SK-N-SH (cell line): ENCODE data around the gene VPS33A. TPM values are rescaled to one million over a fixed set of nuclear protein-coding genes. Genes with fewer than 3 reads are reported as not detected.

Experiments
- CTCF ChIA-PET: fragments of 300-600, 350-600 bp; formaldehyde crosslinking; extraction: SDS; loops from one replicate; lab custom pipeline; 2021; lab: Yijun Ruan, JAX
- POLR2A ChIA-PET: fragments of 350-600 bp; sonication (Branson Sonifier 250); formaldehyde crosslinking; extraction: SDS; loops from one replicate; lab custom pipeline; 2020; ENCODE audit warnings: antibody characterized with exemption, inconsistent platforms; lab: Yijun Ruan, JAX
- DNase-seq: peaks from one replicate; pipeline ENCODE4 v3.0.0; 2012
- H2AFZ ChIP-seq: fragments of 200-600 bp; sonication (generic); 2 replicates; pipeline ENCODE4 v1.8.1; 2016; ENCODE audit warnings: antibody characterized with exemption, mild to moderate bottlenecking, low read depth
- H3F3A ChIP-seq: fragments of 200-600 bp; sonication (generic); replicated peaks from 2 replicates; pipeline ENCODE3; 2016; ENCODE audit warnings: antibody characterized with exemption, mild to moderate bottlenecking; ENCODE audit not compliant: insufficient read depth
- H3K27ac ChIP-seq, 2 experiments: fragments of 200-500 bp in 1 of 2; fragments of 200-600 bp in 1 of 2; sonication (Bioruptor generic) in 1 of 2; sonication (generic), shearing (Covaris generic) in 1 of 2; 2 replicates each; pipeline versions ENCODE4 v1.5.1 to v1.6.1; 2014 to 2016; ENCODE audit warnings: low read depth in 2 of 2, inconsistent platforms in 1 of 2, low read length in 1 of 2, mild to moderate bottlenecking in 1 of 2, mixed read lengths in 1 of 2
- H3K27me3 ChIP-seq: fragments of 200-600 bp; sonication (generic), shearing (Covaris generic); 2 replicates; pipeline ENCODE4 v1.6.1; 2016; ENCODE audit warnings: mixed run types; ENCODE audit not compliant: insufficient read depth
- H3K36me3 ChIP-seq, 2 experiments: fragments of 200-500 bp in 1 of 2; fragments of 200-600 bp in 1 of 2; sonication (Bioruptor generic) in 1 of 2; sonication (generic) in 1 of 2; replicated peaks in 1 of 2; 2 replicates each; pipeline versions ENCODE3 to v1.5.1; 2014 to 2016; ENCODE audit warnings: low read length in 1 of 2, mild to moderate bottlenecking in 1 of 2; ENCODE audit not compliant: insufficient read depth in 2 of 2, control insufficient read depth in 1 of 2
- H3K4me1 ChIP-seq, 2 experiments: fragments of 200-500 bp in 1 of 2; fragments of 200-600 bp in 1 of 2; sonication (Bioruptor generic) in 1 of 2; sonication (generic), shearing (Covaris generic) in 1 of 2; 2 replicates each; pipeline versions ENCODE4 v1.5.1 to v1.6.1; 2014 to 2016; ENCODE audit warnings: low read depth in 1 of 2, low read length in 1 of 2, mixed run types in 1 of 2; ENCODE audit not compliant: insufficient read depth in 2 of 2, control insufficient read depth in 1 of 2
- H3K4me2 ChIP-seq: fragments of 200-600 bp; sonication (generic), shearing (Covaris generic); 2 replicates; pipeline ENCODE4 v1.6.1; 2017; ENCODE audit warnings: mixed run types
- H3K4me3 ChIP-seq, 2 experiments: fragments of 200-500 bp in 1 of 2; fragments of 200-600 bp in 1 of 2; sonication (Bioruptor generic) in 1 of 2; sonication (generic), shearing (Covaris generic) in 1 of 2; 2 replicates each; pipeline versions ENCODE4 v1.5.1 to v1.8.1; 2014 to 2016; ENCODE audit warnings: low read depth in 2 of 2, inconsistent platforms in 1 of 2, low read length in 1 of 2, mild to moderate bottlenecking in 1 of 2, mixed read lengths in 1 of 2, moderate library complexity in 1 of 2
- H3K79me2 ChIP-seq: fragments of 200-600 bp; sonication (generic); 2 replicates; pipeline ENCODE4 v1.8.1; 2017; ENCODE audit warnings: mild to moderate bottlenecking; ENCODE audit not compliant: insufficient read depth
- H3K9ac ChIP-seq: fragments of 200-600 bp; sonication (generic); 2 replicates; pipeline ENCODE4 v1.6.1; 2017; ENCODE audit warnings: mixed run types
- H3K9me2 ChIP-seq: fragments of 200-600 bp; sonication (generic); 2 replicates; pipeline ENCODE4 v1.6.1; 2017; ENCODE audit warnings: mixed run types
- H3K9me3 ChIP-seq: fragments of 200-600 bp; sonication (generic); 2 replicates; pipeline ENCODE4 v1.6.1; 2017; ENCODE audit warnings: mixed run types, mild to moderate bottlenecking, moderate library complexity
- H4K20me1 ChIP-seq: fragments of 200-600 bp; sonication (generic); 2 replicates; pipeline ENCODE4 v1.6.1; 2017; ENCODE audit warnings: mild to moderate bottlenecking, mixed run types; ENCODE audit not compliant: insufficient read depth
- CHD2 ChIP-seq: fragments of 150-350 bp; IDR thresholded peaks from 2 replicates; pipeline ENCODE4 v1.6.1; 2018; ENCODE audit warnings: low read length; ENCODE audit not compliant: partially characterized antibody
- ELF1 ChIP-seq: IDR thresholded peaks from 2 replicates; pipeline ENCODE4 v1.4.0; 2012
- EP300 ChIP-seq, 2 experiments: IDR thresholded peaks; 2 replicates each; pipeline versions ENCODE4 v1.4.0 to v1.6.1; 2012; ENCODE audit warnings: borderline replicate concordance in 1 of 2, low read depth in 1 of 2, low read length in 1 of 2
- FOXJ3 ChIP-seq: sonication (generic); formaldehyde crosslinking; IDR thresholded peaks from 2 replicates; pipeline ENCODE4 v1.5.1; 2020; ENCODE audit warnings: mild to moderate bottlenecking, missing genetic modification reagents
- GATA2 ChIP-seq: sonication (generic); formaldehyde crosslinking; IDR thresholded peaks from 2 replicates; pipeline ENCODE4 v1.5.0; 2020; ENCODE audit warnings: mild to moderate bottlenecking, missing genetic modification reagents
- JUND ChIP-seq: IDR thresholded peaks from 2 replicates; pipeline ENCODE4 v1.4.0; 2012
- MXI1 ChIP-seq: IDR thresholded peaks from 2 replicates; pipeline ENCODE4 v1.6.1; 2012; ENCODE audit warnings: mild to moderate bottlenecking, low read depth, low read length, improper control_type of control experiment
- NFIC ChIP-seq: IDR thresholded peaks from 2 replicates; pipeline ENCODE4 v1.4.0; 2012; ENCODE audit warnings: borderline replicate concordance
- NRF1 ChIP-seq: IDR thresholded peaks from 2 replicates; pipeline ENCODE4 v1.6.1; 2012; ENCODE audit warnings: low read depth, mild to moderate bottlenecking, low read length
- PBX3 ChIP-seq: IDR thresholded peaks from 2 replicates; pipeline ENCODE4; 2012
- POLR2AphosphoS5 ChIP-seq: IDR thresholded peaks from 2 replicates; pipeline ENCODE4 v1.6.1; 2012; ENCODE audit warnings: low read depth, low read length
- RAD21 ChIP-seq: IDR thresholded peaks from 2 replicates; pipeline ENCODE4 v1.6.1; 2012; ENCODE audit warnings: mild to moderate bottlenecking, low read length
- RFX5 ChIP-seq: IDR thresholded peaks from 2 replicates; pipeline ENCODE4 v1.6.1; 2012; ENCODE audit warnings: mild to moderate bottlenecking, improper control_type of control experiment, low read length
- RXRA ChIP-seq: IDR thresholded peaks from 2 replicates; pipeline ENCODE4 v1.4.0; 2012; ENCODE audit warnings: low read depth, mild to moderate bottlenecking, borderline replicate concordance
- SIN3A ChIP-seq: IDR thresholded peaks from 2 replicates; pipeline ENCODE4 v1.6.1; 2012; ENCODE audit warnings: low read depth, mild to moderate bottlenecking, low read length, moderate library complexity, borderline replicate concordance
- SMC3 ChIP-seq: IDR thresholded peaks from 2 replicates; pipeline ENCODE4 v1.6.1; 2012; ENCODE audit warnings: low read depth, low read length, improper control_type of control experiment
- TCF12 ChIP-seq: IDR thresholded peaks from 2 replicates; pipeline ENCODE4 v1.4.0; 2012
- TEAD4 ChIP-seq: IDR thresholded peaks from 2 replicates; pipeline ENCODE4 v1.4.0; 2012; ENCODE audit warnings: mild to moderate bottlenecking, borderline replicate concordance; ENCODE audit not compliant: insufficient read depth
- WGBS: methylation state at CpG from one replicate; pipeline ENCODE4 v1.1.6; 2017; ENCODE audit warnings: low lambda C conversion rate; 5-methylcytosine and 5-hydroxymethylcytosine counted together
- polyA plus RNA-seq, 3 experiments: library from polyadenylated mRNA; depleted of rRNA; stranded (reverse); fragments of >200 nt; gene quantifications; 2 replicates each; pipeline ENCODE4 v1.2.3, GENCODE V29; 2012
- TF ChIP-seq, protein P1 (sequence below): IDR thresholded peaks from 2 replicates; pipeline ENCODE4 v1.4.0; 2012; ENCODE audit warnings: low read depth, borderline replicate concordance
- TF ChIP-seq, protein P2 (sequence below): IDR thresholded peaks from 2 replicates; pipeline ENCODE4 v1.6.1; 2012; ENCODE audit warnings: mild to moderate bottlenecking, low read depth, low read length, moderate library complexity

The VPS33A gene
- polyA plus RNA-seq, 1 of the 3 experiments (the other 2 are of a cell fraction): 17.0 TPM

- no peak overlapping the region for H2AFZ ChIP-seq
- WGBS: 53% methylated on average over 8 of the region's 8 CpGs
- peaks cover 20 to 29% of the 10 kb centered on the region in 2 experiments for H3K36me3 ChIP-seq
- ChIA-PET POLR2A (no interaction called here), CTCF (interaction anchor here (0.8 to 1.9 kb wide), 3 partner anchors 11 to 187 kb away, joined by 3 to 7 read pairs (median 6); no protein-coding TSS in a partner anchor)
- H3K9me3 ChIP-seq: no peaks in the 10 kb centered on the region
- H3K27me3 ChIP-seq: no peaks in the 10 kb centered on the region
- H3K9ac ChIP-seq: no peak overlapping the region
- H3K9me2 ChIP-seq: no peaks in the 10 kb centered on the region
- peaks cover 11 to 14% of the 10 kb centered on the region in 2 experiments; a peak in 3 of 4 replicates for H3K4me1 ChIP-seq
- no peak overlapping the region for H3K4me3 ChIP-seq
- no peaks in the 10 kb centered on the region for H4K20me1 ChIP-seq
- peak; percentile 60 for DNase-seq
- peak overlapping the region; percentile 47 to 64 for H3K27ac ChIP-seq
- no peaks in the 10 kb centered on the region for H3K79me2 ChIP-seq
- peak overlapping the region; percentile 56 for H3K4me2 ChIP-seq
- peaks cover 21% of the 10 kb centered on the region for H3F3A ChIP-seq
- no peak for TF ChIP-seq TEAD4
- TF ChIP-seq RFX5: no peak
- TF ChIP-seq TCF12: no peak
- no peak for TF ChIP-seq NRF1
- TF ChIP-seq, protein P1, sequence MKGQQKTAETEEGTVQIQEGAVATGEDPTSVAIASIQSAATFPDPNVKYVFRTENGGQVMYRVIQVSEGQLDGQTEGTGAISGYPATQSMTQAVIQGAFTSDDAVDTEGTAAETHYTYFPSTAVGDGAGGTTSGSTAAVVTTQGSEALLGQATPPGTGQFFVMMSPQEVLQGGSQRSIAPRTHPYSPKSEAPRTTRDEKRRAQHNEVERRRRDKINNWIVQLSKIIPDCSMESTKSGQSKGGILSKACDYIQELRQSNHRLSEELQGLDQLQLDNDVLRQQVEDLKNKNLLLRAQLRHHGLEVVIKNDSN: peak; percentile 58; the same call in 1 of the 2 replicates
- TF ChIP-seq EP300 (IDR thresholded peaks at IDR 0.05; ENCODE audit: borderline replicate concordance in 1 of 2, low read depth in 1 of 2, low read length in 1 of 2): no peak
- TF ChIP-seq POLR2AphosphoS5: no peak
- no peak for TF ChIP-seq CHD2
- TF ChIP-seq FOXJ3 (CRISPR knock-in tag): no peak
- peak; percentile 79 for TF ChIP-seq MXI1
- TF ChIP-seq, all 33 proteins: peak for 2
Observed at GRCh38 chr12:122309564-122310121, 43.3 kb upstream of the VPS33A start.

GRCh38 chr12:122308811-122309210 is 42.5 kb upstream of the VPS33A start:
- peaks cover 11 to 14% of the 10 kb centered on the region in 2 experiments; a peak in 3 of 4 replicates for H3K4me1 ChIP-seq
- no peaks in the 10 kb centered on the region for H3K27me3 ChIP-seq
- H3K27ac ChIP-seq: peak overlapping the region in 1 of 2 experiments; percentile 47; a peak in 3 of 4 replicates
- no peak for DNase-seq
- no peaks in the 10 kb centered on the region for H3K9me3 ChIP-seq
- CTCF ChIA-PET: interaction anchor here (0.6 to 1.9 kb wide), 4 partner anchors 16 to 186 kb away, joined by 3 to 7 read pairs (median 4); no protein-coding TSS in a partner anchor
- POLR2A ChIA-PET: no interaction called here
- peaks cover 20 to 29% of the 10 kb centered on the region in 2 experiments for H3K36me3 ChIP-seq
- no peaks in the 10 kb centered on the region for H3K79me2 ChIP-seq
- H3K4me3 ChIP-seq: no peak overlapping the region
- H3K4me2 ChIP-seq: 0 out of 2 replicates have a peak overlapping the region, but pooled peaks have one; percentile 56
- no peaks in the 10 kb centered on the region for H4K20me1 ChIP-seq
- WGBS: 27% methylated on average over 1 of the region's 1 CpG
- H3K9me2 ChIP-seq: no peaks in the 10 kb centered on the region
- H2AFZ ChIP-seq: no peak overlapping the region
- H3F3A ChIP-seq: peaks cover 21% of the 10 kb centered on the region
- H3K9ac ChIP-seq: no peak overlapping the region
- TF ChIP-seq SMC3 (no peak), ELF1 (no peak), RXRA (no peak), MXI1 (no peak), EP300 (IDR thresholded peaks at IDR 0.05; ENCODE audit: borderline replicate concordance in 1 of 2, low read depth in 1 of 2, low read length in 1 of 2) (no peak), POLR2AphosphoS5 (no peak), RFX5 (no peak), GATA2 (no peak), PBX3 (no peak), SIN3A (no peak), JUND (peak; percentile 39), RAD21 (no peak), TCF12 (0 out of 2 replicates have a peak, but pooled peaks have one; percentile 26), NFIC (no peak), CHD2 (no peak)
- TF ChIP-seq, protein P1: no peak
- TF ChIP-seq, protein P2, sequence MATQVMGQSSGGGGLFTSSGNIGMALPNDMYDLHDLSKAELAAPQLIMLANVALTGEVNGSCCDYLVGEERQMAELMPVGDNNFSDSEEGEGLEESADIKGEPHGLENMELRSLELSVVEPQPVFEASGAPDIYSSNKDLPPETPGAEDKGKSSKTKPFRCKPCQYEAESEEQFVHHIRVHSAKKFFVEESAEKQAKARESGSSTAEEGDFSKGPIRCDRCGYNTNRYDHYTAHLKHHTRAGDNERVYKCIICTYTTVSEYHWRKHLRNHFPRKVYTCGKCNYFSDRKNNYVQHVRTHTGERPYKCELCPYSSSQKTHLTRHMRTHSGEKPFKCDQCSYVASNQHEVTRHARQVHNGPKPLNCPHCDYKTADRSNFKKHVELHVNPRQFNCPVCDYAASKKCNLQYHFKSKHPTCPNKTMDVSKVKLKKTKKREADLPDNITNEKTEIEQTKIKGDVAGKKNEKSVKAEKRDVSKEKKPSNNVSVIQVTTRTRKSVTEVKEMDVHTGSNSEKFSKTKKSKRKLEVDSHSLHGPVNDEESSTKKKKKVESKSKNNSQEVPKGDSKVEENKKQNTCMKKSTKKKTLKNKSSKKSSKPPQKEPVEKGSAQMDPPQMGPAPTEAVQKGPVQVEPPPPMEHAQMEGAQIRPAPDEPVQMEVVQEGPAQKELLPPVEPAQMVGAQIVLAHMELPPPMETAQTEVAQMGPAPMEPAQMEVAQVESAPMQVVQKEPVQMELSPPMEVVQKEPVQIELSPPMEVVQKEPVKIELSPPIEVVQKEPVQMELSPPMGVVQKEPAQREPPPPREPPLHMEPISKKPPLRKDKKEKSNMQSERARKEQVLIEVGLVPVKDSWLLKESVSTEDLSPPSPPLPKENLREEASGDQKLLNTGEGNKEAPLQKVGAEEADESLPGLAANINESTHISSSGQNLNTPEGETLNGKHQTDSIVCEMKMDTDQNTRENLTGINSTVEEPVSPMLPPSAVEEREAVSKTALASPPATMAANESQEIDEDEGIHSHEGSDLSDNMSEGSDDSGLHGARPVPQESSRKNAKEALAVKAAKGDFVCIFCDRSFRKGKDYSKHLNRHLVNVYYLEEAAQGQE: no peak
